SK-N-SH (cell line): ENCODE data around the gene CAMSAP1. TPM values are rescaled to one million over a fixed set of nuclear protein-coding genes. Genes with fewer than 3 reads are reported as not detected.

ENCODE experiments used
- CTCF ChIA-PET: fragments of 300-600, 350-600 bp; formaldehyde crosslinking; extraction: SDS; loops from one replicate; lab custom pipeline; 2021; lab: Yijun Ruan, JAX
- POLR2A ChIA-PET: fragments of 350-600 bp; sonication (Branson Sonifier 250); formaldehyde crosslinking; extraction: SDS; loops from one replicate; lab custom pipeline; 2020; ENCODE audit warnings: antibody characterized with exemption, inconsistent platforms; lab: Yijun Ruan, JAX
- DNase-seq: peaks from one replicate; pipeline ENCODE4 v3.0.0; 2012
- H2AFZ ChIP-seq: fragments of 200-600 bp; sonication (generic); 2 replicates; pipeline ENCODE4 v1.8.1; 2016; ENCODE audit warnings: antibody characterized with exemption, mild to moderate bottlenecking, low read depth
- H3F3A ChIP-seq: fragments of 200-600 bp; sonication (generic); replicated peaks from 2 replicates; pipeline ENCODE3; 2016; ENCODE audit warnings: antibody characterized with exemption, mild to moderate bottlenecking; ENCODE audit not compliant: insufficient read depth
- H3K27ac ChIP-seq, 2 experiments: fragments of 200-500 bp in 1 of 2; fragments of 200-600 bp in 1 of 2; sonication (Bioruptor generic) in 1 of 2; sonication (generic), shearing (Covaris generic) in 1 of 2; 2 replicates each; pipeline versions ENCODE4 v1.5.1 to v1.6.1; 2014 to 2016; ENCODE audit warnings: low read depth in 2 of 2, inconsistent platforms in 1 of 2, low read length in 1 of 2, mild to moderate bottlenecking in 1 of 2, mixed read lengths in 1 of 2
- H3K27me3 ChIP-seq: fragments of 200-600 bp; sonication (generic), shearing (Covaris generic); 2 replicates; pipeline ENCODE4 v1.6.1; 2016; ENCODE audit warnings: mixed run types; ENCODE audit not compliant: insufficient read depth
- H3K36me3 ChIP-seq, 2 experiments: fragments of 200-500 bp in 1 of 2; fragments of 200-600 bp in 1 of 2; sonication (Bioruptor generic) in 1 of 2; sonication (generic) in 1 of 2; replicated peaks in 1 of 2; 2 replicates each; pipeline versions ENCODE3 to v1.5.1; 2014 to 2016; ENCODE audit warnings: low read length in 1 of 2, mild to moderate bottlenecking in 1 of 2; ENCODE audit not compliant: insufficient read depth in 2 of 2, control insufficient read depth in 1 of 2
- H3K4me1 ChIP-seq, 2 experiments: fragments of 200-500 bp in 1 of 2; fragments of 200-600 bp in 1 of 2; sonication (Bioruptor generic) in 1 of 2; sonication (generic), shearing (Covaris generic) in 1 of 2; 2 replicates each; pipeline versions ENCODE4 v1.5.1 to v1.6.1; 2014 to 2016; ENCODE audit warnings: low read depth in 1 of 2, low read length in 1 of 2, mixed run types in 1 of 2; ENCODE audit not compliant: insufficient read depth in 2 of 2, control insufficient read depth in 1 of 2
- H3K4me2 ChIP-seq: fragments of 200-600 bp; sonication (generic), shearing (Covaris generic); 2 replicates; pipeline ENCODE4 v1.6.1; 2017; ENCODE audit warnings: mixed run types
- H3K4me3 ChIP-seq, 2 experiments: fragments of 200-500 bp in 1 of 2; fragments of 200-600 bp in 1 of 2; sonication (Bioruptor generic) in 1 of 2; sonication (generic), shearing (Covaris generic) in 1 of 2; 2 replicates each; pipeline versions ENCODE4 v1.5.1 to v1.8.1; 2014 to 2016; ENCODE audit warnings: low read depth in 2 of 2, inconsistent platforms in 1 of 2, low read length in 1 of 2, mild to moderate bottlenecking in 1 of 2, mixed read lengths in 1 of 2, moderate library complexity in 1 of 2
- H3K79me2 ChIP-seq: fragments of 200-600 bp; sonication (generic); 2 replicates; pipeline ENCODE4 v1.8.1; 2017; ENCODE audit warnings: mild to moderate bottlenecking; ENCODE audit not compliant: insufficient read depth
- H3K9ac ChIP-seq: fragments of 200-600 bp; sonication (generic); 2 replicates; pipeline ENCODE4 v1.6.1; 2017; ENCODE audit warnings: mixed run types
- H3K9me2 ChIP-seq: fragments of 200-600 bp; sonication (generic); 2 replicates; pipeline ENCODE4 v1.6.1; 2017; ENCODE audit warnings: mixed run types
- H3K9me3 ChIP-seq: fragments of 200-600 bp; sonication (generic); 2 replicates; pipeline ENCODE4 v1.6.1; 2017; ENCODE audit warnings: mixed run types, mild to moderate bottlenecking, moderate library complexity
- H4K20me1 ChIP-seq: fragments of 200-600 bp; sonication (generic); 2 replicates; pipeline ENCODE4 v1.6.1; 2017; ENCODE audit warnings: mild to moderate bottlenecking, mixed run types; ENCODE audit not compliant: insufficient read depth
- CHD2 ChIP-seq: fragments of 150-350 bp; IDR thresholded peaks from 2 replicates; pipeline ENCODE4 v1.6.1; 2018; ENCODE audit warnings: low read length; ENCODE audit not compliant: partially characterized antibody
- EP300 ChIP-seq, 2 experiments: IDR thresholded peaks; 2 replicates each; pipeline versions ENCODE4 v1.4.0 to v1.6.1; 2012; ENCODE audit warnings: borderline replicate concordance in 1 of 2, low read depth in 1 of 2, low read length in 1 of 2
- GATA2 ChIP-seq: sonication (generic); formaldehyde crosslinking; IDR thresholded peaks from 2 replicates; pipeline ENCODE4 v1.5.0; 2020; ENCODE audit warnings: mild to moderate bottlenecking, missing genetic modification reagents
- MEF2A ChIP-seq: IDR thresholded peaks from 2 replicates; pipeline ENCODE4 v1.4.0; 2012; ENCODE audit warnings: low read depth, borderline replicate concordance
- MXI1 ChIP-seq: IDR thresholded peaks from 2 replicates; pipeline ENCODE4 v1.6.1; 2012; ENCODE audit warnings: mild to moderate bottlenecking, low read depth, low read length, improper control_type of control experiment
- NFIC ChIP-seq: IDR thresholded peaks from 2 replicates; pipeline ENCODE4 v1.4.0; 2012; ENCODE audit warnings: borderline replicate concordance
- RAD21 ChIP-seq: IDR thresholded peaks from 2 replicates; pipeline ENCODE4 v1.6.1; 2012; ENCODE audit warnings: mild to moderate bottlenecking, low read length
- RFX5 ChIP-seq: IDR thresholded peaks from 2 replicates; pipeline ENCODE4 v1.6.1; 2012; ENCODE audit warnings: mild to moderate bottlenecking, improper control_type of control experiment, low read length
- SMC3 ChIP-seq: IDR thresholded peaks from 2 replicates; pipeline ENCODE4 v1.6.1; 2012; ENCODE audit warnings: low read depth, low read length, improper control_type of control experiment
- TEAD4 ChIP-seq: IDR thresholded peaks from 2 replicates; pipeline ENCODE4 v1.4.0; 2012; ENCODE audit warnings: mild to moderate bottlenecking, borderline replicate concordance; ENCODE audit not compliant: insufficient read depth
- WGBS: methylation state at CpG from one replicate; pipeline ENCODE4 v1.1.6; 2017; ENCODE audit warnings: low lambda C conversion rate; 5-methylcytosine and 5-hydroxymethylcytosine counted together
- polyA plus RNA-seq, 3 experiments: library from polyadenylated mRNA; depleted of rRNA; stranded (reverse); fragments of >200 nt; gene quantifications; 2 replicates each; pipeline ENCODE4 v1.2.3, GENCODE V29; 2012
- TF ChIP-seq, protein P1 (sequence below): fragments of 150-350 bp; IDR thresholded peaks from 2 replicates; pipeline ENCODE4 v1.6.1; 2017; ENCODE audit warnings: antibody characterized with exemption, low read length, low read depth, borderline replicate concordance
- TF ChIP-seq, protein P2 (sequence below): IDR thresholded peaks from 2 replicates; pipeline ENCODE4 v1.4.0; 2012; ENCODE audit warnings: low read depth
- TF ChIP-seq, protein P3 (sequence below): fragments of 200-600 bp; sonication (generic); IDR thresholded peaks from 2 replicates; pipeline ENCODE4 v1.6.1; 2017; ENCODE audit warnings: antibody characterized with exemption, mild to moderate bottlenecking, moderate library complexity

Gene CAMSAP1
- polyA plus RNA-seq, 1 of the 3 experiments (the other 2 are of a cell fraction): 8.9 TPM

GRCh38 chr9:135797507-135798262, 109.7 kb downstream of the CAMSAP1 start:
- Histone ChIP-seq H2AFZ (no peak overlapping the region; the same call in 1 of the 2 replicates), H3K9me3 (no peaks in the 10 kb centered on the region), H3K79me2 (no peaks in the 10 kb centered on the region), H3K4me1 (peaks cover 0 to 6% of the 10 kb centered on the region in 2 experiments; a peak in 1 of 4 replicates), H4K20me1 (no peaks in the 10 kb centered on the region), H3K36me3 (no peaks in the 10 kb centered on the region), H3K9ac (no peak overlapping the region), H3K4me2 (no peak overlapping the region), H3K4me3 (no peak overlapping the region), H3K27me3 (no peaks in the 10 kb centered on the region; the same call in 1 of the 2 replicates), H3K27ac (no peak overlapping the region), H3F3A (no peaks in the 10 kb centered on the region), H3K9me2 (no peaks in the 10 kb centered on the region)
- 37% methylated on average over 18 of the region's 24 CpGs for WGBS
- TF ChIP-seq RAD21 (peak; percentile 59), TEAD4 (no peak), EP300 (IDR thresholded peaks at IDR 0.05; ENCODE audit: borderline replicate concordance in 1 of 2, low read depth in 1 of 2, low read length in 1 of 2) (no peak), RFX5 (no peak), MEF2A (no peak), MXI1 (no peak), GATA2 (no peak), NFIC (no peak), CHD2 (no peak), SMC3 (peak; percentile 32; the same call in 1 of the 2 replicates)
- TF ChIP-seq, protein P1, sequence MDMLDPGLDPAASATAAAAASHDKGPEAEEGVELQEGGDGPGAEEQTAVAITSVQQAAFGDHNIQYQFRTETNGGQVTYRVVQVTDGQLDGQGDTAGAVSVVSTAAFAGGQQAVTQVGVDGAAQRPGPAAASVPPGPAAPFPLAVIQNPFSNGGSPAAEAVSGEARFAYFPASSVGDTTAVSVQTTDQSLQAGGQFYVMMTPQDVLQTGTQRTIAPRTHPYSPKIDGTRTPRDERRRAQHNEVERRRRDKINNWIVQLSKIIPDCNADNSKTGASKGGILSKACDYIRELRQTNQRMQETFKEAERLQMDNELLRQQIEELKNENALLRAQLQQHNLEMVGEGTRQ: no peak
- TF ChIP-seq, protein P2, sequence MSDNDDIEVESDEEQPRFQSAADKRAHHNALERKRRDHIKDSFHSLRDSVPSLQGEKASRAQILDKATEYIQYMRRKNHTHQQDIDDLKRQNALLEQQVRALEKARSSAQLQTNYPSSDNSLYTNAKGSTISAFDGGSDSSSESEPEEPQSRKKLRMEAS: no peak
- TF ChIP-seq, protein P3, sequence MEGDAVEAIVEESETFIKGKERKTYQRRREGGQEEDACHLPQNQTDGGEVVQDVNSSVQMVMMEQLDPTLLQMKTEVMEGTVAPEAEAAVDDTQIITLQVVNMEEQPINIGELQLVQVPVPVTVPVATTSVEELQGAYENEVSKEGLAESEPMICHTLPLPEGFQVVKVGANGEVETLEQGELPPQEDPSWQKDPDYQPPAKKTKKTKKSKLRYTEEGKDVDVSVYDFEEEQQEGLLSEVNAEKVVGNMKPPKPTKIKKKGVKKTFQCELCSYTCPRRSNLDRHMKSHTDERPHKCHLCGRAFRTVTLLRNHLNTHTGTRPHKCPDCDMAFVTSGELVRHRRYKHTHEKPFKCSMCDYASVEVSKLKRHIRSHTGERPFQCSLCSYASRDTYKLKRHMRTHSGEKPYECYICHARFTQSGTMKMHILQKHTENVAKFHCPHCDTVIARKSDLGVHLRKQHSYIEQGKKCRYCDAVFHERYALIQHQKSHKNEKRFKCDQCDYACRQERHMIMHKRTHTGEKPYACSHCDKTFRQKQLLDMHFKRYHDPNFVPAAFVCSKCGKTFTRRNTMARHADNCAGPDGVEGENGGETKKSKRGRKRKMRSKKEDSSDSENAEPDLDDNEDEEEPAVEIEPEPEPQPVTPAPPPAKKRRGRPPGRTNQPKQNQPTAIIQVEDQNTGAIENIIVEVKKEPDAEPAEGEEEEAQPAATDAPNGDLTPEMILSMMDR: peak; percentile 70
- ChIA-PET CTCF (interaction anchor here (0.5 to 3.1 kb wide), 29 partner anchors 8 to 1559 kb away, joined by 3 to 23 read pairs (median 3); no protein-coding TSS in a partner anchor), POLR2A (no interaction called here)
- DNase-seq: peak; percentile 90
